ENCODE measurements around the gene CALHM6.

CALHM6 gene

GRCh38 chr6:116461331-116461931 lies at the start of gene CALHM6:
Gene CALHM6, plus strand, starts transcription at chr6:116461375. Its CDS starts 555 bp downstream, at chr6:116461930.
- DNase-seq, result no peak

- DNase-seq, result no peak
Observed at GRCh38 chr6:116412270-116412669, 48.9 kb upstream of the CALHM6 start.

GRCh38 chr6:116413357-116413756 lies 47.8 kb upstream of the CALHM6 start:
- no peak for DNase-seq

- no peak for DNase-seq
Observed at GRCh38 chr6:116417661-116418060, 43.5 kb upstream of the CALHM6 start.

GRCh38 chr6:116419069-116419786 lies 41.9 kb upstream of the CALHM6 start:
- DNase-seq, result no peak

- DNase-seq, result no peak
Observed at GRCh38 chr6:116420341-116420740, 40.8 kb upstream of the CALHM6 start.

GRCh38 chr6:116422238-116422637 lies 38.9 kb upstream of the CALHM6 start:
- no peak for DNase-seq

- DNase-seq, result no peak
Observed at GRCh38 chr6:116424001-116424400, 37.2 kb upstream of the CALHM6 start.

GRCh38 chr6:116426551-116426950 lies 34.6 kb upstream of the CALHM6 start:
- no peak for DNase-seq

- DNase-seq, result no peak
Observed at GRCh38 chr6:116429111-116429510, 32.1 kb upstream of the CALHM6 start.

- no peak for DNase-seq
Observed at GRCh38 chr6:116430860-116431259, 30.3 kb upstream of the CALHM6 start.

- DNase-seq, result no peak
Observed at GRCh38 chr6:116431964-116432595, 29.1 kb upstream of the CALHM6 start.

GRCh38 chr6:116433206-116433712 lies 27.9 kb upstream of the CALHM6 start:
- DNase-seq, result no peak

- no peak for DNase-seq
Observed at GRCh38 chr6:116434056-116434725, 27.0 kb upstream of the CALHM6 start.

GRCh38 chr6:116436586-116436985 lies 24.6 kb upstream of the CALHM6 start:
- no peak for DNase-seq

GRCh38 chr6:116437656-116438055 lies 23.5 kb upstream of the CALHM6 start:
- DNase-seq, result no peak

GRCh38 chr6:116438590-116439448 lies 22.4 kb upstream of the CALHM6 start:
- no peak for DNase-seq

GRCh38 chr6:116439522-116440051 lies 21.6 kb upstream of the CALHM6 start:
- DNase-seq, result no peak

- DNase-seq, result no peak
Observed at GRCh38 chr6:116443105-116443504, 18.1 kb upstream of the CALHM6 start.

- no peak for DNase-seq
Observed at GRCh38 chr6:116444092-116444491, 17.1 kb upstream of the CALHM6 start.

GRCh38 chr6:116444575-116444974 lies 16.6 kb upstream of the CALHM6 start:
- no peak for DNase-seq

GRCh38 chr6:116445102-116445501 lies 16.1 kb upstream of the CALHM6 start:
- DNase-seq, result no peak
